ENCODE results near the gene KCNE4.

DNA sequence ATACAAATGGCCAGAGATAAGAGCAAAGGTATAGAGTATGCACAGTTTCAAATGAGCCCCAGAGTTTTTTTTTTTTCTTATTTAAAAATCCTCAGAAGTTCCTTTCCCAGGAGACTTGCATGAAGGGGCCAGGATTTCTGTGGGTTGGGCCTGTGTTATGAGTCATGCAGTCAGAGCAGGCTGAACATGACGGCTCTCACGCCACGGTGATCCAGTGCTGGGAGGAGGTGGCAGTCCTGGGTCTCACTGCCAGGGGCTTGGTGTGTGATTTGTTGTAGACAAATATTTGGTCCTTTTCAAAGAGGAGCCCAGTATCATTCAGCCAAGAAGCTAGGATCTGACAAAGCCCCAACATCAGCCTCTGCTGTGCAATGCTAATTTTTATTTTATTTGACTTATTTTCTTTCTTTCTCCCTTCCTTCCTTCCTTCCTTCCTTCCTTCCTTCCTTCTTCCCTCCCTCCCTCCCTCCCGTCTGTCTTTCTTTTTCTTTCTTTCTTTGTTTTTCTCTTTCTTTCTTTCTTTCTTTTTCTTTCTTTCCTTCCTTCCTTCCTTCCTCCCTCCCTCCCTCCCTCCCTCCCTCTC, 10.4 kb upstream of the KCNE4 start:
- TF ChIP-seq, protein P1, sequence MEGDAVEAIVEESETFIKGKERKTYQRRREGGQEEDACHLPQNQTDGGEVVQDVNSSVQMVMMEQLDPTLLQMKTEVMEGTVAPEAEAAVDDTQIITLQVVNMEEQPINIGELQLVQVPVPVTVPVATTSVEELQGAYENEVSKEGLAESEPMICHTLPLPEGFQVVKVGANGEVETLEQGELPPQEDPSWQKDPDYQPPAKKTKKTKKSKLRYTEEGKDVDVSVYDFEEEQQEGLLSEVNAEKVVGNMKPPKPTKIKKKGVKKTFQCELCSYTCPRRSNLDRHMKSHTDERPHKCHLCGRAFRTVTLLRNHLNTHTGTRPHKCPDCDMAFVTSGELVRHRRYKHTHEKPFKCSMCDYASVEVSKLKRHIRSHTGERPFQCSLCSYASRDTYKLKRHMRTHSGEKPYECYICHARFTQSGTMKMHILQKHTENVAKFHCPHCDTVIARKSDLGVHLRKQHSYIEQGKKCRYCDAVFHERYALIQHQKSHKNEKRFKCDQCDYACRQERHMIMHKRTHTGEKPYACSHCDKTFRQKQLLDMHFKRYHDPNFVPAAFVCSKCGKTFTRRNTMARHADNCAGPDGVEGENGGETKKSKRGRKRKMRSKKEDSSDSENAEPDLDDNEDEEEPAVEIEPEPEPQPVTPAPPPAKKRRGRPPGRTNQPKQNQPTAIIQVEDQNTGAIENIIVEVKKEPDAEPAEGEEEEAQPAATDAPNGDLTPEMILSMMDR (IDR thresholded peaks at IDR 0.05; ENCODE audit: low read depth, low read length, missing input control), result no peak
- no peak for TF ChIP-seq MAX (IDR thresholded peaks at IDR 0.05)
- no peak for TF ChIP-seq NR2F2 (IDR thresholded peaks at IDR 0.05)
- no peak for TF ChIP-seq ATF3 (IDR thresholded peaks at IDR 0.05)
- no peak for TF ChIP-seq ZBTB33 (IDR thresholded peaks at IDR 0.05)
- TF ChIP-seq YY1 (IDR thresholded peaks at IDR 0.05), result no peak
- no peak for TF ChIP-seq HNF4A (conservative IDR thresholded peaks at IDR 0.05)

All from liver (tissue), 3 donors.